ENCODE measurements around the gene SUPT3H.
"Not testable (repeated sequence)": the region's sequence is repeated elsewhere in the genome, so short reads cannot be mapped to it uniquely, and the experiment has no call there.

SUPT3H gene

GRCh38 chr6:45052325-45052724, 325.4 kb downstream of the SUPT3H start:
- no peak for DNase-seq (ENCODE audit: low read depth)

GRCh38 chr6:45049188-45049843, 328.4 kb downstream of the SUPT3H start:
- DNase-seq (ENCODE audit: low read depth), result no peak

GRCh38 chr6:45047573-45047972, 330.2 kb downstream of the SUPT3H start:
- DNase-seq (ENCODE audit: low read depth), result no peak

- DNase-seq (ENCODE audit: low read depth), result no peak
Measured at GRCh38 chr6:45045253-45045601, 332.5 kb downstream of the SUPT3H start.

GRCh38 chr6:45044510-45045252, 333.1 kb downstream of the SUPT3H start:
- no peak for DNase-seq (ENCODE audit: low read depth)

- DNase-seq (ENCODE audit: low read depth), result no peak
Measured at GRCh38 chr6:45044086-45044485, 333.6 kb downstream of the SUPT3H start.

- not testable (repeated sequence) for DNase-seq (ENCODE audit: low read depth)
Measured at GRCh38 chr6:45042673-45043072, 335.1 kb downstream of the SUPT3H start.

- no peak for DNase-seq (ENCODE audit: low read depth)
Measured at GRCh38 chr6:45038226-45038625, 339.5 kb downstream of the SUPT3H start.

- DNase-seq (ENCODE audit: low read depth), result no peak
Measured at GRCh38 chr6:45036103-45036502, 341.6 kb downstream of the SUPT3H start.

GRCh38 chr6:45032426-45032825, 345.3 kb downstream of the SUPT3H start:
- DNase-seq (ENCODE audit: low read depth), result no peak

- DNase-seq (ENCODE audit: low read depth), result no peak
Measured at GRCh38 chr6:45031601-45032000, 346.1 kb downstream of the SUPT3H start.

- DNase-seq (ENCODE audit: low read depth), result no peak
Measured at GRCh38 chr6:45027126-45027525, 350.6 kb downstream of the SUPT3H start.

- DNase-seq (ENCODE audit: low read depth), result no peak
Measured at GRCh38 chr6:45026003-45026516, 351.7 kb downstream of the SUPT3H start.

- no peak for DNase-seq (ENCODE audit: low read depth)
Measured at GRCh38 chr6:45024610-45025009, 353.1 kb downstream of the SUPT3H start.

- no peak for DNase-seq (ENCODE audit: low read depth)
Measured at GRCh38 chr6:45021676-45022075, 356.1 kb downstream of the SUPT3H start.

- DNase-seq (ENCODE audit: low read depth), result no peak
Measured at GRCh38 chr6:45012687-45013086, 365.0 kb downstream of the SUPT3H start.

GRCh38 chr6:45009576-45009975, 368.2 kb downstream of the SUPT3H start:
- DNase-seq (ENCODE audit: low read depth), result no peak

GRCh38 chr6:45006893-45007292, 370.8 kb downstream of the SUPT3H start:
- no peak for DNase-seq (ENCODE audit: low read depth)

GRCh38 chr6:45003961-45004360, 373.8 kb downstream of the SUPT3H start:
- DNase-seq (ENCODE audit: low read depth), result no peak

GRCh38 chr6:45003387-45003786, 374.3 kb downstream of the SUPT3H start:
- DNase-seq (ENCODE audit: low read depth), result no peak

GRCh38 chr6:45002390-45003105, 375.2 kb downstream of the SUPT3H start:
- no peak for DNase-seq (ENCODE audit: low read depth)

- no peak for DNase-seq (ENCODE audit: low read depth)
Measured at GRCh38 chr6:45001663-45002062, 376.1 kb downstream of the SUPT3H start.

GRCh38 chr6:45000833-45001232, 376.9 kb downstream of the SUPT3H start:
- DNase-seq (ENCODE audit: low read depth), result no peak
